RPMI7951 (cell line): ENCODE measurements around the gene AHNAK2. TPM values are rescaled to one million over a fixed set of nuclear protein-coding genes. Genes with fewer than 3 reads are reported as not detected.
"Not testable (repeated sequence)": the region's sequence is repeated elsewhere in the genome, so short reads cannot be mapped to it uniquely, and the experiment has no call there.

ENCODE experiments used
- DNase-seq: peaks from one replicate; pipeline ENCODE4 v3.0.0-alpha.2; 2012; ENCODE audit warnings: low read depth
- total RNA-seq: library from RNA; depleted of rRNA; stranded (reverse); fragments of >200 nt; shearing (Covaris generic); gene quantifications from 2 replicates; pipeline ENCODE4 v1.2.3, GENCODE V29; 2014

AHNAK2 gene
- total RNA-seq, 1 experiment from 2014 or later, result 3.6 TPM

DNA sequence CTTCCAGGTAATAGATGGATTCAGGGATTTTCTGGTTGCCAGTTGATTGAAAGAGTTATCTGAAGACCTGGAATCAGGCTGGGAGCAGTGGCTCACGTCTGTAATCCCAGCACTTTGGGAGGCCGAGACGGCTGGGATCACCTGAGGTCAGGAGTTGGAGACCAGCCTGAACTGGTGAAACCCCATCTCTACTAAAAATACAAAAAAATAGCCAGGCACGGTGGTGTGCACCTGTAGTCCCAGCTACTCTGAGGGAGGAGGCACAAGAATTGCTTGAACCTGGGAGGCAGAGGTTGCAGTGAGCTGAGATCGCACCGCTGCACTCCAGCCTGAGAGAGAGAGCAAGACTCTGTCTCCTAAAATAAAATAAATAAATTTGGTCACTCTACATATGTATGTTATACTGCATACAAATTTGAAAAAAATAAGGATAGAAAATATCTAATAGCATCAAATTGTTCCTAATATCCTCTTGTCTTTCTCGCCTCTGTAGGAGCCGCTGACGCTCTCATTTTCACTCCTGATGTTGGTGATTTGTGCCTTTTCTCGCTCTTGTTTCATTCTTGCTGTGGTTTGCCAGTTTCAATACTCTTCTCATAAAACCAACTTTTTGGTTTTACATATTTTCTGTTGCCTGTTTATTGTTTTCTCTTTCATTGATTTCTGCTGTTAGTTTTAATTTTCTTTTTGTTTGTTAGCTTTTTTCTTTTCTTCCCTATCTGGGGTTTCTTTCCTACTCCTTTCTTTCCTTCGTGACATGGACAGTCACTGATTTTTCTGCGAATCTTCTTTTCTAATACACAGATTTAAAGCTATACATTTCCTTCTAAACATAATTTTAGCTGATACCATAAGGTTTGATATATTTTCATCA, 77.3 kb downstream of the AHNAK2 start:
- no peak for DNase-seq

GRCh38 chr14:104899781-104900180, 78.4 kb downstream of the AHNAK2 start:
- DNase-seq, result no peak

GRCh38 chr14:104898870-104899510, 79.2 kb downstream of the AHNAK2 start:
- DNase-seq, result no peak

DNA sequence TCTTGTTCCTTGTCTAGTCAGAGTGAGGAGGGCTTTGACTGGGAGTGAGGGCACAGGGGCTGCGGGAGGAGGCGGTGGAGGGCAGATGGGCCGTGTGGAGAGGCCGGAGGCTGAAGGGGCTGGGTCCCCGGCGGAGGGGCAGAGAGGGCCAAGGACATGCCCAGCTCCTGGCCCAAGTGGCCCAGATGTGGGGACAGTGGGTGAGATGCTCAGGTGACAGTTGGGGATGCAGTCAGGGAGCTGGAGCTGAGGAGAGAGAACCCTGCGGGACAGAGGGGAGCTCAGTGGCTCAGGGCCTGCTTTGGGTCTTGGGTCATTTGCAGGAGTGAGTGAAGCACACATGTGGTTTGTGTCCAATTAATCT, 80.0 kb downstream of the AHNAK2 start:
- DNase-seq, result no peak

- DNase-seq, result no peak
These were observed 80.6 kb downstream of the AHNAK2 start for GRCh38 chr14:104897330-104898194.

DNA sequence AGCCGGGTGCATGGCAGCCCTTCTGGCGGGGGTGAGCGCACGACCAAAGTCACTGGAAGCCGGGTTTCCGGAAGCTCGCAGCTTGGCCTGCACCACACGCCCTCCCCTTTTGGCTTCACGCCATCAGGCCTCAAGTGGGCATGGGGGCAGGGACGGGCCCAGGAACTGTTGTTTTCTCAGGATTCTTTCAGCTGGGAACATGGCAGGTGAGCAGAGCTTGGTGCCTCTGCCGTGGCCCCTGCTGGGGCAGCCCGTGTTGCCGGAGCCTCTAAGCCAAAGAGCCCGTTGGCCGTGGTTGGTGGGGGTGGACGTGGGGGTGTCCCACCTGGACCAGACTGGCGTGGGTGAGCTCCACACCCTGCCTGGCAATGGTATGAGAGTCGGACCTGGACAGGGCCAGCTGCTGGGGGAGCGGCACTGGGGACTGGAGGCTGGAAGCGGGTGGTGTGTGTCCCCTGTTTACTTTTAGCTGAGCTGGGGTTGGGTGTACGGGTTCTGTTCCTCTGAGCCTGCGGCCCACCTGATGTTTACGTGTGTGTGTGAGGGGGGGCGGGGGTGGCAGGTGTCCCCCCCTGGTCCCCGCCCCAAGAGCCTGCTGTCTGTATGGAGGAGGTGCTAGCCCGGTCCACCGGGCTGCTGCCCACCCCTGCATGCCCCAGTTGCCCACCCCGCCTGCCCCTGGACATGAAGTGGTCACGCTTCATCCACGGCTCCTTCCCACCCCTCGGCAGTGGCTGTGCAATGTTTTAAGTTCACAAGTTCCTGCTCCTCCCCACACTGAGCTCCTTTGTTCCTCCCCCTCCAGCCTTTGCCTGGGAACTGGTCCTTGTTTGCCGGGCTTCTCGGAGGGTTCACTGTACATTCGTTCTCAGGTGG, 82.2 kb downstream of the AHNAK2 start:
- no peak for DNase-seq

- no peak for DNase-seq
These were observed 82.9 kb downstream of the AHNAK2 start for GRCh38 chr14:104895207-104895785.

DNA sequence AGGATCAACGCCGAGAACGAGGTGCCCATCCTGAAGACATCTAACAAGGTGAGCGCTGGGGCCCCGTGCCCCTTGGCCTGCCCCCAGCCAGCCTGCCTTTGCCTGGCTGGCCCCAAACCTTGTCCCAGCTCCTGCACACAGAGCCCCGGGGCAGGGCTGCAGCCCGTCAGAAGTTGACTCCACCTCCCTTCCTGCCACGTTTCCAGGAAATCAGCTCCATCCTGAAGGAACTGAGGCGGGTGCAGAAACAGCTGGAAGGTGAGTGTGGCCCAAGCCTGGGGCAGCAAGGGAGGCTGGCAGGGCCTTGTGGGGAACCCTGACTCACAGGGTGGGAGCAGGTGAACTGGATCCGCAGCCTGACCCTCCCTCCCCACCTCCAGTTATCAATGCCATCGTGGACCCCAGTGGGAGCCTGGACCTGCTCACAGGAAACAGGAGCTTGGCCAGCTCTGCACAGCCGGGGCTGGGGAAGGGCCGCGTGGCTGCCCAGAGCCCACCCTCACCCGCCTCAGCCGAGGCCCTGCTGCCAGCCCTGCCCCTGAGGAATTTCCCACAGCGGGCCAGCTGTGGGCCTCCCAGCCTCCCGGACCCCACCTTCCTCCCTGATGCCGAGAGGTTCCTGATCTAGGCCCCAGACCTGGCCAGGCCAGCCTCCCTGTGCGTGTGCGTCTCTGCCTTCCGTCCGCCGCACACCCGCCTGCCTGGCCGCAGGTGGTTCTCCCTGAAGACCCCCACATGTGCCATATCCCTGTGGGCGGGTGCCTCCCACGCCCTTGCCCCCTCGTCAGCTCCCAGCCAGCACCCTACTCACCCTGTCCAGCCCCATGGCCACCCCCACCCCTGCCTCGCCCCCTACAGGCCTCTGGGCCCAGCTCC, 83.6 kb downstream of the AHNAK2 start:
- DNase-seq, result no peak

DNA sequence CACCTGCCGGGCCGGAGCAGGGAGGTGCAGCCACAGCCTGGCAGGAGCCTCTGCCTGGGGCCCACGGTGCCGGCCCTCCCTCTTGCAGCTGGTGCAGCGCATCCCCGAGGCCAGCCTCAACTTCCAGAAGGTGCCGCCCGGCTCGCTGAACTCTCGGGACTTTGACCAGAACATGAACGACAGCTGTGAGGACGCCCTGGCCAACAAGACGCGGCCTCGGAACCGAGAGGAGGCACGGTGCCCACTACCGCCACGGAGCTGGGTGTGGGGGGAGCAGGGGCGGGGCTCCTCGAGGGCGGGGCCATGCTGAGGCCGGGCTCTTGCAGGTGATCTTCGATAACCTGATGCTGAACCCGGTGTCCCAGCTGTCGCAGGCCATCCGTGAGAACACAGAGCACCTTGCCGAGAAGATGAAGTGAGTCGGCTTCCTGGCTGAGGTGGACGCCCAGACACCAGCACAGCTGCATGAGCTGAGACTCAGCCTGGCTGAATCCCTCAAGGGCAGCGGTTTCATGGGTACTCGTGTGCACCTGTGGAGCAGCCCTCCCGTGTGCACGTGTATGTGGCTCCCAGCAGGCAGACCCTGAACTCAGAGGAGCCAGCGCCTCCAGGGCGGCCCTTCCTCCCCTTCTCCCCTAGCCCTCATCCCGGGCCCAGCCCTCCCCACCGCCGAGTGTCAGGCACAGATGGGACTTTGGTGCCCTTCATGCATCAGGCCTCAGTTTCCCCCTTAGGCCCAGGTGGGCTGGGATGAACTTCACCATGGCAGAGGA, 84.6 kb downstream of the AHNAK2 start:
- DNase-seq, result no peak

DNA sequence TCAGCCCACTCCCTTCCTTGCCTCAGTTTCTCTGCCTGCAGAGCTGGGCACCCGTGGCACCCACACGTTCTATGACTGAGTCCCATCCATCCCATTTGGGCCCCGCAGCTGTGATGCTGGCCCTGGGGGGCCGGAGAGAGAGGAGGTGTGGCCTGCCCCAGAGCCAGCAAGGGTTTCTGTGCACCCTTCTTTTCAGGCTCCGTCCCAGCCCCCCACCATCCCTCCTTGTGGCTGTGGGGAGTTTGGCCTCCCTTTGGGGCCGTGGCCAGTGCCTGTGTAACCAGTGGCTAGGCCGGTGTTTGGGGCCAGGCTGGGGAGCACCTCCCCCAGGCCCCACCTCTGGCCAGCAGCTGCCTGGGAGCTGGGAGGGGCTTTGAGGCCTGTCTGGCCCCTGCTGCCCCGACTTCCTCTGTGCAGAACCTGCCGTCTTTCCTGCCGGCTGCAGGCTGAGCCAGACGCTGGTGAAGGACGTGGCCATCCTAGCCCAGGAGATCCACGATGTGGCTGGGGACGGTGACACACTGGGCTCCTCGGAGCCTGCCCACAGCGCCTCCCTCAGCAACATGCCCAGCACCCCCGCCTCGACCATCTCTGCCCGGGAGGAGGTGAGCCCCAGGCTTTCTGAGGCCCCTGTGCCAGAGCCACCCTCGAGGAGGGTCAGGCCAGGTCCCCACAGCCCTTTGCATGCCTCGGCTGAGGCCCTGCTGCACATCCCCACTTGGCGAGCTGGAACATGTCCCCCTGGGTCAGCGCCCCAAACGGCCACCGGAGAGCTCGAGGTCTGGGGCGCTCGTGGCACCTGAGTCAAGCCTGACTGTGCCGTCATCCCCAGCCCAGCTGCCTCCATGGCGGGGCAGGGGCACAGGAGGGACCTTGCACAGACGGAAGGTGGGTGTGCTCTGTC, 85.4 kb downstream of the AHNAK2 start:
- DNase-seq, result no peak

GRCh38 chr14:104891664-104892530, 86.3 kb downstream of the AHNAK2 start:
- DNase-seq, result no peak

- no peak for DNase-seq
These were observed 87.0 kb downstream of the AHNAK2 start for GRCh38 chr14:104891121-104891551.

GRCh38 chr14:104890292-104890691, 87.9 kb downstream of the AHNAK2 start:
- not testable (repeated sequence) for DNase-seq

- no peak for DNase-seq
These were observed 88.8 kb downstream of the AHNAK2 start for GRCh38 chr14:104889375-104889757.

GRCh38 chr14:104888489-104889374, 89.4 kb downstream of the AHNAK2 start:
- DNase-seq, result no peak
